Esophagus muscularis mucosa (tissue), 3 donors: ENCODE data around the gene TIMM29.

ENCODE experiments used
- CTCF ChIP-seq, 3 experiments: fragments of 200-600 bp in 2 of 3; fragments of 450-650 bp in 1 of 3; sonication (generic) in 2 of 3; IDR thresholded peaks; one replicate each; pipeline ENCODE4 v1.5.1; 2017 to 2019; ENCODE audit warnings: antibody characterized with exemption in 3 of 3, mild to moderate bottlenecking in 2 of 3, moderate library complexity in 1 of 3
- POLR2A ChIP-seq: fragments of 450-650 bp; IDR thresholded peaks from one replicate; pipeline ENCODE4 v1.6.1; 2017; ENCODE audit warnings: antibody characterized with exemption, moderate library complexity, mild to moderate bottlenecking, low read depth
- POLR2AphosphoS5 ChIP-seq, 2 donors: sonication (generic); formaldehyde crosslinking; IDR thresholded peaks; one replicate each; pipeline ENCODE4 v1.6.1; 2017; ENCODE audit warnings: antibody characterized with exemption in 2 of 2

- TF ChIP-seq CTCF (IDR thresholded peaks at IDR 0.05), result no peak
- TF ChIP-seq POLR2A, result no peak
- TF ChIP-seq POLR2AphosphoS5 (IDR thresholded peaks at IDR 0.05), result no peak
Observed at GRCh38 chr19:10977742-10978092, 49.1 kb downstream of the TIMM29 start.
